GM12878 (cell line): ENCODE results near the gene CRYBA1. TPM values are rescaled to one million over a fixed set of nuclear protein-coding genes. Genes with fewer than 3 reads are reported as not detected.

Source experiments
- BCL3 ChIP-seq: IDR thresholded peaks from 2 replicates; pipeline ENCODE4 v1.6.1; 2011; ENCODE audit warnings: borderline replicate concordance, low read depth, mild to moderate bottlenecking, moderate library complexity, low read length; ENCODE audit not compliant: insufficient read depth, poor library complexity, severe bottlenecking
- BHLHE40 ChIP-seq, 2 experiments: fragments of 450-650 bp in 1 of 2; IDR thresholded peaks; 2 replicates each; pipeline ENCODE4 v1.6.1; 2011 to 2017; ENCODE audit warnings: low read depth in 2 of 2, borderline replicate concordance in 1 of 2, improper control_type of control experiment in 1 of 2, low read length in 1 of 2, mild to moderate bottlenecking in 1 of 2
- CUX1 ChIP-seq: IDR thresholded peaks from 2 replicates; pipeline ENCODE4 v1.6.1; 2012; ENCODE audit warnings: improper control_type of control experiment, low read depth, low read length; ENCODE audit not compliant: insufficient replicate concordance
- DPF2 ChIP-seq: fragments of 450-650 bp; IDR thresholded peaks from 2 replicates; pipeline ENCODE4 v1.6.1; 2017; ENCODE audit warnings: mild to moderate bottlenecking
- EED ChIP-seq: sonication (generic); IDR thresholded peaks from 2 replicates; pipeline ENCODE4 v1.6.1; 2016; ENCODE audit warnings: antibody characterized with exemption, low read depth
- EZH2 ChIP-seq: IDR thresholded peaks from 2 replicates; pipeline ENCODE4 v1.6.1; 2012; ENCODE audit warnings: low read depth, mild to moderate bottlenecking, control low read depth, inconsistent platforms, low read length, borderline replicate concordance; ENCODE audit not compliant: control insufficient read depth
- IRF3 ChIP-seq: fragments of 450-650 bp; IDR thresholded peaks from 2 replicates; pipeline ENCODE4 v1.6.1; 2014; ENCODE audit warnings: mild to moderate bottlenecking
- IRF4 ChIP-seq: IDR thresholded peaks from 2 replicates; pipeline ENCODE4 v1.6.1; 2011; ENCODE audit warnings: low read depth, low read length
- MTA3 ChIP-seq: IDR thresholded peaks from 2 replicates; pipeline ENCODE4 v1.6.1; 2012; ENCODE audit warnings: low read length, inconsistent platforms, borderline replicate concordance
- PML ChIP-seq: IDR thresholded peaks from 2 replicates; pipeline ENCODE4 v1.6.1; 2012; ENCODE audit warnings: low read length, inconsistent platforms
- RCOR1 ChIP-seq: conservative IDR thresholded peaks from 2 replicates; pipeline ENCODE4 v1.6.1; 2012; ENCODE audit warnings: low read depth, low read length, improper control_type of control experiment
- RELA ChIP-seq: fragments of 450-650 bp; IDR thresholded peaks from 2 replicates; pipeline ENCODE4 v1.8.0; 2014; ENCODE audit warnings: borderline replicate concordance; ENCODE audit not compliant: partially characterized antibody
- SIN3A ChIP-seq: IDR thresholded peaks from 2 replicates; pipeline ENCODE4 v1.6.1; 2012; ENCODE audit warnings: low read depth, low read length, improper control_type of control experiment
- STAT1 ChIP-seq: fragments of 450-650 bp; conservative IDR thresholded peaks from 2 replicates; pipeline ENCODE4 v1.6.1; 2014; ENCODE audit warnings: antibody characterized with exemption, mild to moderate bottlenecking
- TARDBP ChIP-seq: IDR thresholded peaks from 2 replicates; pipeline ENCODE4 v1.6.1; 2016; ENCODE audit warnings: borderline replicate concordance
- YY1 ChIP-seq: IDR thresholded peaks from 2 replicates; pipeline ENCODE4 v1.6.1; 2011; ENCODE audit warnings: low read depth, mild to moderate bottlenecking, low read length
- ZBTB4 ChIP-seq: fragments of 450-650 bp; formaldehyde crosslinking; IDR thresholded peaks from 2 replicates; pipeline ENCODE4 v1.4.0; 2022; ENCODE audit warnings: mild to moderate bottlenecking, moderate library complexity
- ZNF217 ChIP-seq: fragments of 450-650 bp; IDR thresholded peaks from 2 replicates; pipeline ENCODE4 v1.6.1; 2017; ENCODE audit warnings: antibody characterized with exemption, mild to moderate bottlenecking
- ZZZ3 ChIP-seq: IDR thresholded peaks from 2 replicates; pipeline ENCODE4 v1.6.1; 2011; ENCODE audit warnings: low read depth; ENCODE audit not compliant: control insufficient read depth, insufficient read length
- polyA plus RNA-seq, 11 experiments: library from polyadenylated mRNA; depleted of rRNA in 4 of 11; unstranded in 6 of 11; stranded (reverse) in 5 of 11; fragments of >200 nt; fragmentation: Nextera tagmentation in 4 of 11; fragmentation: Illumina TruSeq in 1 of 11; extraction: Ambion mirVana in 4 of 11; extraction: Trizol in 1 of 11; gene quantifications; 1 replicate in 1 of 11; 2 replicates in 10 of 11; pipeline versions ENCODE4 v1.2.1 to v1.2.3, GENCODE V29; 2011 to 2016; ENCODE audit warnings: inconsistent platforms in 2 of 11, missing spikeins in 2 of 11, low read depth in 1 of 11
- total RNA-seq, 4 experiments: library from RNA; depleted of rRNA in 3 of 4; stranded (reverse); fragments of >200 nt in 3 of 4; fragmentation: Illumina TruSeq in 1 of 4; extraction: Trizol in 1 of 4; gene quantifications; 2 replicates each; pipeline versions ENCODE4 v1.2.1 to v1.2.3, GENCODE V29; 2013 to 2021

CRYBA1 gene
- total and polyA plus RNA-seq, 10 of the 15 experiments (the other 5 are each of a cell fraction or from before 2014, with no cell fraction given) = not detected

- TF ChIP-seq CUX1 (no peak), IRF3 (no peak), YY1 (peak; percentile 95), ZNF217 (no peak), ZZZ3 (no peak), EZH2 (no peak), SIN3A (no peak), DPF2 (no peak; the same call in 1 of the 2 replicates), MTA3 (no peak), RELA (no peak), EED (no peak), BHLHE40 (IDR thresholded peaks at IDR 0.05; ENCODE audit: borderline replicate concordance in 1 of 2, low read depth in 2 of 2, low read length in 1 of 2) (0 out of 4 replicates have a peak, but pooled peaks of 1 of the 2 experiments have one; percentile 1), STAT1 (no peak), IRF4 (no peak), RCOR1 (no peak), BCL3 (no peak), TARDBP (no peak), ZBTB4 (CRISPR knock-in tag) (peak; percentile 19; the same call in 1 of the 2 replicates), PML (no peak)
These were observed 46.6 kb downstream of the CRYBA1 start (continued) for GRCh38 chr17:29292992-29293889.
